Sigmoid colon (tissue), 4 donors: ENCODE results near the gene CEP85.

ENCODE experiments used
- CTCF ChIP-seq, 4 experiments: fragments of 450-650 bp in 3 of 4; fragments of 200-600 bp in 1 of 4; IDR thresholded peaks; one replicate each; pipeline ENCODE4 v1.5.1; 2016 to 2019; ENCODE audit warnings: antibody characterized with exemption in 4 of 4, mild to moderate bottlenecking in 3 of 4, moderate library complexity in 2 of 4
- EP300 ChIP-seq, 4 donors: sonication (generic); formaldehyde crosslinking; IDR thresholded peaks; one replicate each; pipeline ENCODE4 v1.6.1; 2017; ENCODE audit warnings: antibody characterized with exemption in 4 of 4
- POLR2A ChIP-seq, 2 donors: fragments of 450-650 bp; IDR thresholded peaks; one replicate each; pipeline ENCODE4 v1.6.1; 2016; ENCODE audit warnings: antibody characterized with exemption in 2 of 2, mild to moderate bottlenecking in 2 of 2, moderate library complexity in 2 of 2
- POLR2AphosphoS5 ChIP-seq, 4 donors: sonication (generic); formaldehyde crosslinking; IDR thresholded peaks; one replicate each; pipeline ENCODE4 v1.6.1; 2017; ENCODE audit warnings: antibody characterized with exemption in 4 of 4

DNA sequence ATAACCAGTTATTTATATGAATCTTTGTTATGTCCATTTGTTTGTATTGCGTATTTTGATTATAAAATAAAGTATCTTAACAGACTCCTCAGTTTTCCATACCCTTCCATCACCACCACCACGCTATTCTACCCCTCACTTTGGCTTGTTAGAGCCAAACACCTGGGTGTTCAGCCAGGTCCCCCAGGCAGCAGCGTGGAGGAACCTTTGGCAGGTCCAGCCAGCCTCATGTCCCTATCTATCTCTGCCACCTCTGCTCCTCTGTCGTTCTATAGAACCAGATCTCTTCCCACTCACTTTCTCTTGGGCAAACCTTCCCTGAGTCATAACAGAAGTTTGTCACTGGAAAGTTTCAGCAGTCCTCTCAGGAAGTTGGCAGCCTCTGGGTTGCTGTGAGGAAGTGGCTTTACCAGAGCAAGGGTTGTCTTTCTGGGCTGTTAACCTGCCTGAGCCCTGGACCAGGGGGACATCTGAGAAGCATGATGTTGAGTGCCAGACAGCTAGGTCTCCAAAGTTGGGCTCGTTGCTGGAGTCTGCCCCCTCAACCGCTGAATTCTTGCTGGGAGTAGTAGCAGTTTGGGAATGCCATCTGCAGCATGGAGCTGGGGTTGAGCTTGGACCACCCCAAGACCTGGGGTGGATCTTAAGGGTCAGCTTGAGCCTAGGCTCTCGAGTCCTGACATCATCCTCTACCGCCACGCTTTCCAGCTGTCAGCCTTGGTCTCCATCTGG lies 44.9 kb downstream of the CEP85 start:
- peak in 2 of 4 donors; percentile 26 to 45 for TF ChIP-seq POLR2AphosphoS5 (IDR thresholded peaks at IDR 0.05)
- no peak for TF ChIP-seq CTCF (IDR thresholded peaks at IDR 0.05)
- no peak for TF ChIP-seq EP300 (IDR thresholded peaks at IDR 0.05)
- TF ChIP-seq POLR2A (IDR thresholded peaks at IDR 0.05) = no peak
